GM19468 (cell line): ENCODE data around the gene SLC9A1.
"Not testable (repeated sequence)": the region's sequence is repeated elsewhere in the genome, so short reads cannot be mapped to it uniquely, and the experiment has no call there.

Experiments used
- ATAC-seq: cut with Tn5 transposase; IDR thresholded peaks from one replicate; pipeline ENCODE4 v1.9.1; 2021; ENCODE audit warnings: mild to moderate bottlenecking, moderate library complexity, moderate number of reproducible peaks; ENCODE audit not compliant: unreplicated experiment; ENCODE audit errors: extremely low read depth

SLC9A1 gene

DNA sequence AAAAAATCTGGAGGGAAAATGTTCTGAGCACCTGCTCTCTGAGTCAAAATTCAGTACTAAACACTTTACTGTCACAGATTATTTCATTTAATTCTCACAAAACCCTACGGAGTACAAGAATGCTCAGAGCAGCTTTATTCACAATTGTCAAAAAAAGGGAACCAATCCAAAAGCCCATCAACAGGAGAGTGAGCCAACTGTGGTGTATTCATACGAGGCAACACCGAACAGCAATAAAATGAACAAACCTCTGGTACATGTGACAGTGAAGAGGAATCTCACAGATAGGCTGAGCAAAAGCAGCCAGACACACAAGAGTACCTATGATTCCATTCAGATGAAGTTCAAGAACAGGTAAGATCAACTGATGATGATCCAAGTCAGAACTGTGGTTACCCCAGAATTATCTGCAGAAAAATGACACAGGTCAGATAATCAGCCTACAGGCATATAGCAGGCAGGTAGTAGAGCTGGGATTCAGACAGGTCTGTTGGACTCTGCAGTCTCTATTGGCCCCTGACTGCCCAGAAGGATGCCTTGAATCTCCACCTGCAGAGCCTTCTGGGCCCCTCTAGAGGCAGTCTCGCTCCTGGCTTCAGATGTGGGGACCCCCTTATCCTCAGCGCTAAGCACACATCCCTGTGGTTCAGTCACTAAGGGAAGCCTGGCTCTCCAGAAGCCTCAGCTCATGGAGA, 19.2 kb downstream of the SLC9A1 start:
- ATAC-seq = no peak

DNA sequence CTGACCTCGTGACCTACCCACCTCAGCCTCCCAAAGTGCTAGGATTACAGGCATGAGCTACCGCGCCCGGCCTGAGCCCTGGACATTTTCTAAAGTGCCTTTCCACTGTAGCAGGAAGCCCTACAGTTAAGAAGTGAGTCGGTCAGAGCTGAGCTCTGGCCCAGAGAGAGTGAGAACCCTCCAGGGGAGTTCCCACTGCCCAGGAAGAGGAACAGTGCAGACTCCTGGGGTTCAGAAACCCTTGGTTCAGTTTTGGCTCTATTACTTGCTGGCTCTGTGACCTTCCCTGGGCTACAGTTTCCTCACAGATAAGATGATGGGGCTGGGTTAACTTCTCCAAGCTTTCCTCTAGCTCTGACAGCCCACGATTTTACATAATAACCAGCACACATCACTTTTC, 20.9 kb downstream of the SLC9A1 start:
- no peak for ATAC-seq

GRCh38 chr1:27133158-27133557, 21.8 kb downstream of the SLC9A1 start:
- no peak for ATAC-seq

- ATAC-seq = no peak
Observed at GRCh38 chr1:27132624-27133023, 22.3 kb downstream of the SLC9A1 start.

DNA sequence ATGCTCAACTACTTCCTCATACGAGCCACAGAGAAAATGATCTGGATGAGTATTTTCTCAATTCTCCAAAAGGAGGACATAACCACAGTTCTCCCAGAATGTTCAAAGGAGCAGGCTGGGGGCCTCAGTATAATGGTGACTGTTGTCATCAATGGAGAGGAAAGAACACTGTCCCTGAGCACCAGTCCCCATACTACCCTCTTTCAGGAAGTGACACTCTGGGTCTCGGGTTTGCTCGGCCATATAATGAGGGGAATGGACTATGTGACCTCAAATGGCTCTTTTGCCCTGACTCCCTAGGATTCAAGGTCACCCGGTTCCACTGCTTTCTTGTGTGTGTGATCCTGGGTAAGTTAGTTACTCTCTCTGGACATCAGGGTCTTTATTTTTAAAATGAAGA, 22.8 kb downstream of the SLC9A1 start:
- ATAC-seq = no peak

GRCh38 chr1:27130798-27131197, 24.1 kb downstream of the SLC9A1 start:
- ATAC-seq = no peak

DNA sequence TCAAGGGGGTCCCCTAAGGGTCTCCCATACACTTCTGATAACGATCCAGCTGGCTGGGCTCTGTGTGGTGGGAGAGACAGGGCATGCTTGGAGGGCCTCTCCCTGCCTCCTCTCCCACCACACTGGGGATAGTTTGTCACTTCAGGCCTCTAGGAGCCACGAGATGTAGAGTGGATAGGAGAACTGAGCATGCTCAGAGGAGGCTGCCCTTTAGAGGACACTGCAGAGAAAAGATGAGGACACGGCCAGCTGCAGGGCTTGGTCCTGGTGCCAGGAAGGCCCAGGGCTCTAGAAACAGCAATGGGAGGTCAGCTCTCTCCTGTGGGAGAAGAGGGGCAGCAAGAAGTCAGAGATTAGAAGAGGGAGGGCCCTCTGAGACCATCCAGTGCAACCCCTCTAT, 25.7 kb downstream of the SLC9A1 start:
- no peak for ATAC-seq

- no peak for ATAC-seq
Observed at GRCh38 chr1:27127419-27127818, 27.5 kb downstream of the SLC9A1 start.

DNA sequence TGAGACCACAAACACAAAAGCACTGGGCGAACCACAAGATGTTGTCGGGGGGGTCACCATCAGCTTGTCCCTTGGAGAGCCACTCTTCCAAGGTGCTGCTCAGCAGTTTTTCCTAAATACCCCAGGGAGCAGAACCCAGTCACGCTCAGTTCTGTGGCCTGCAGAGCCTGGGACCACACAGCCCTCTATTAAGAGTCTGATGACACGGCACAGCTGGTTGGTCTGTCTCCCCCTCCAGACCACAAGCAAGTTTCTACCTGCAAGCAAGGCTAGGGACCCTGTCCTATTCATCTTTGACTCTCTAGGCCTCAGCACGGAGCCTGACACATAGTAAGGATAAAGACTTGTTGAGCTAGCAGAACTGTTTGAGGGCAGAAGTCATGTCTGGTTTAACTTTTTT, 28.5 kb downstream of the SLC9A1 start:
- ATAC-seq = no peak

GRCh38 chr1:27125125-27125524, 29.8 kb downstream of the SLC9A1 start:
- not testable (repeated sequence) for ATAC-seq

- no peak for ATAC-seq
Observed at GRCh38 chr1:27124405-27124804, 30.5 kb downstream of the SLC9A1 start.

GRCh38 chr1:27122652-27123051, 32.3 kb downstream of the SLC9A1 start:
- no peak for ATAC-seq

DNA sequence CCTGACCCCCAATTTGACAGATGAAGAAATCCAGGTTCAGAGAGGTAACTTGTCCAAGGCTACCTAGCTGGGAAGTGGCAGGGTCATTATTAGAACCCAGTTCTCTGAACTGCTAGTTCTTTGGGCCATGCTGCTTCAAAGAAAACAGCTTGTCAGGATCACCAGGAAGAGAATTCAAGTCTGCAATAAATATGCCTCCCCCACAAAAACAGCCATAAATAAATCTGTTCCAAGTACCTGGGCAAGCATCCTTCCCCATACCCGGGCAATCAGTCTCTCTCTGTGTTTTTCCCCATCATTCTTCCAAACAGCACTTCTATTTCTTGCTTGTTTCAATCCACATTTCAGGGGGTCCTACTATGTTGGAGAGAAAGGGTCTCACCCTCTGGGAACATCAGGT, 34.1 kb downstream of the SLC9A1 start:
- ATAC-seq = no peak

GRCh38 chr1:27118440-27118689, 36.6 kb downstream of the SLC9A1 start:
- no peak for ATAC-seq

DNA sequence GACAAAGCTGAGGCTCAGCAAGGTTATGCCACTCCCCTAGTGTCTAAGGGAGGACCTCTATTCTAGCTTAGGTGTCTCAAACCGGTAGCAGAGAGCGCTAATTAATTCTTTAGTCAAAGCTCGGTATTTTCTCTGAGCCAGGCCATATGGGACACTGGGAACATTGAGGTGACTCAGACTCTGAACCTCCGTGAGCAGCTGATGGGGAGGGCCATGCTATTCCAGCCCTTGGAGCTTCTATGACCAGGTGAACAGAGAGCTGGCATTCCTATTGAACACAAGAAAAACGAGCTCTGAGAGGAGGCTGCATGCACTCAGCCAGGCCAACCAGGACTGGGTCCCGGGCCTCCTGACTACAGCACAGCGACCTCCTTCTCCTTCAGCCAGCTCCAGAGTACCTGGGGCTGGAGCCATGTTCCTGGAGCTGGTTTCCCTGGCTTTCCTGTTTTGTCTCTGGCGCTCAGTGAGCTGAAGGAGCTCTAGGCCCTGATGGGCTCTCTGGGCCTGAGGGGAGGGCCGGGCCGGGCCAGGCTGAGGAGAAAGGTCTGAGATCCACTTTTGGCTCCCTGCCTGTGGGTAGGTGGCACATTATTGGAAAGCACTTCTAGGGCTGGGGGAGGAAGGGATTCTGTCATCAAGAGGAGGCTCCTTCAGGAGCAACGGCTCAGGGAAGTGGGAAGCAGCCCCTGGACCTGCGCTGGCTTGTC, 37.0 kb downstream of the SLC9A1 start:
- ATAC-seq = no peak

DNA sequence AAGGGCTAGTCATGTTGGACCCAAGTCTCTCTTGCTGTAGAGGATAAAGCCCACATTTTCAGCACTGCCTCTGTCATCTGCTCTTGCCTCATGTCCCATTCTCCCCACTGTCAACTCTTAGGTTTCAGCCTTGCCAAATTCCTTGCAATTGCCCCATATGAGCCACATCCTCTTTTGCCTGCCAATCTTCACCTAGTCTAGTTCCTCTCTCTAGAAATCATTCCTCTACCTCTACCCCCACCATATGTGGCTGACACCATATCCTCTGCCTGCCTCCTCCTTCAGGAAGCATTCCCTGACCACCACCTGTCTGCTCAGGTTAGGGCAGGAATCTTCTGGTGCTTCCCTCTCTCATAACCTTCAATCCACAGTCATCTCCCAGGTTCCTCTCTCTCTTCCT, 38.2 kb downstream of the SLC9A1 start:
- ATAC-seq = no peak

DNA sequence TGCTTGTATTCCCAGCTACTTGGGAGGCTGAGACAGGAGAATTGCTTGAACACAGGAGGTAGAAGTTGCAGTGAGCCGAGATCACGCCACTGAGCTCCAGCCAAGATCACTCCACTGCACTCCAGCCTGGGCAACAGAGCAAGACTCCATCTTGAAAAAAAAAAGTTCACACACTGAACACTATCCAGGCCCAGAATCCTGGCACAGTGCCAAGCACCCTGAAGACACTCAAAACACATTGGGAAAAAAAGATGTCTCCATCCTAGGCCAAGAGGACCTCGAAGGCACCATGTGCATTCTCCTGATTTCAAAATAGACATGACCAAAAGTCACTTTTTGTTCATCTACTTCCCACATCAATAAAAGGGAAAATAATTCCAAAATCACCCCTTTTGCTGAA, 38.7 kb downstream of the SLC9A1 start:
- ATAC-seq = no peak

GRCh38 chr1:27114546-27114945, 40.4 kb downstream of the SLC9A1 start:
- ATAC-seq = no peak

- no peak for ATAC-seq
Observed at GRCh38 chr1:27113861-27114260, 41.1 kb downstream of the SLC9A1 start.

GRCh38 chr1:27111626-27112573, 43.0 kb downstream of the SLC9A1 start:
- ATAC-seq = no peak

DNA sequence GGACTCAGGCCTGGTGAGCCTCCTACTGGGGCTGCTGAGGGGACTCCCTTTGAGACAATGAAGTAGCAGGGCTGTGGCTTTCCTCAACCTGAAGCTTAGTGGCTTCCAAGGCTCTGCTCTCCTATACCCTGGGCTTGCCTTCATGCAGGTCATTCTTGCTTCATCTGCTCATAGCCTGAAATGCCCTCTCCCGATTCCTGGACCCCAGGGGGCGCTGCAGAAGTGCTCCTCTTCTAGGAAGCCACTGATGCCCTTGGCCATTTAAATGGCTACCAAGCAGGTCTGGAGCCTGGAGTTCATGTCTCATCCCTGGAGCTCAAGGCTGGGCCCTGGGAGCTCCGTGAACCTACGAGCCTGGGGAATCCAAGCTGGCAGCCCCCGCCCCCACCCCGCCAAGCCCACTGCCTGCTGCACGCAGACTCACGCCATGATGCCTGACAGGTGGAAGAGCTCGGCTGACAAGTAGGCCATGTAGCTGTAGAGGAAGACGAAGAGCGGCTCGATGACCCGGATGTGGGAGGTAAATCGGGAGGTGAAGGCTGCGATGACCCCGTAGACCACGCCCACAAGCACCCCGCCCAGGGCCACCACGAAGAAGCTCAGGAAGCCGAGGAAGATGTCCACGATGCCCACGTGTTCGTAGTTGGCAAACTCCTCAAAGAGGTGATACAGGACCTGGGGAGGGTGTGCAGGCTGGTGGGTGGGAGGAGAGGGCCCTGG, 45.7 kb downstream of the SLC9A1 start:
- ATAC-seq = no peak
